Natural killer cell (primary cell): ENCODE measurements around the gene CACNB4. TPM values are rescaled to one million over a fixed set of nuclear protein-coding genes. Genes with fewer than 3 reads are reported as not detected.

Source experiments
- ATAC-seq, 3 donors: fragments of 150-1000 bp in 2 of 3; fragments of 200-7000 bp in 1 of 3; cut with Tn5 transposase; 1 replicate in 1 of 3; 2 replicates in 2 of 3; pipeline ENCODE4 v1.10.0; 2021; ENCODE audit warnings: mild to moderate bottlenecking in 2 of 3, moderate library complexity in 2 of 3
- DNase-seq, 2 donors: peaks; one replicate each; pipeline versions ENCODE4 v3.0.0 to v3.0.0-alpha.2; 2013 to 2021; ENCODE audit warnings: mixed read lengths in 1 of 2
- H3K27ac ChIP-seq: one replicate; pipeline ENCODE4 v1.5.1; 2013; ENCODE audit warnings: mild to moderate bottlenecking, low read length
- H3K27me3 ChIP-seq: one replicate; pipeline ENCODE4 v1.6.1; 2013; ENCODE audit warnings: low read length; ENCODE audit not compliant: control insufficient read depth, insufficient read depth
- H3K36me3 ChIP-seq: one replicate; pipeline ENCODE4 v1.6.1; 2013; ENCODE audit warnings: low read length; ENCODE audit not compliant: control insufficient read depth, insufficient read depth
- H3K4me1 ChIP-seq: one replicate; pipeline ENCODE4 v1.6.1; 2013; ENCODE audit warnings: low read length; ENCODE audit not compliant: control insufficient read depth, insufficient read depth
- H3K4me3 ChIP-seq: one replicate; pipeline ENCODE4 v1.5.1; 2013; ENCODE audit warnings: low read length
- H3K9me3 ChIP-seq: one replicate; pipeline ENCODE4 v1.6.1; 2013; ENCODE audit warnings: low read length; ENCODE audit not compliant: control insufficient read depth, insufficient read depth
- H3K27ac Mint-ChIP-seq, 2 donors: one replicate each; pipeline ENCODE4 v1.8.0; 2022; ENCODE audit warnings: mild to moderate bottlenecking in 2 of 2, mixed read lengths in 2 of 2, moderate library complexity in 1 of 2
- H3K27me3 Mint-ChIP-seq, 2 donors: one replicate each; pipeline ENCODE4 v1.8.0; 2022; ENCODE audit warnings: low read depth in 2 of 2, mixed read lengths in 2 of 2
- H3K36me3 Mint-ChIP-seq: one replicate; pipeline ENCODE4 v1.8.0; 2022; ENCODE audit warnings: mixed read lengths
- H3K4me1 Mint-ChIP-seq, 2 donors: one replicate each; pipeline ENCODE4 v1.8.0; 2022; ENCODE audit warnings: mixed read lengths in 2 of 2
- H3K4me3 Mint-ChIP-seq: one replicate; pipeline ENCODE4 v1.8.0; 2022; ENCODE audit warnings: mild to moderate bottlenecking, moderate library complexity, mixed read lengths
- H3K9me3 Mint-ChIP-seq, 2 donors: one replicate each; pipeline ENCODE4 v1.8.0; 2022; ENCODE audit warnings: mixed read lengths in 2 of 2
- WGBS: methylation state at CpG from one replicate; pipeline ENCODE4 v1.1.7; 2013; ENCODE audit warnings: missing lambda C conversion rate; ENCODE audit not compliant: insufficient coverage; 5-methylcytosine and 5-hydroxymethylcytosine counted together
- intact Hi-C: fragments of 100-400 bp; cut with micrococcal nuclease; formaldehyde crosslinking; loops from one replicate; pipeline ENCODE4 v1.14.2; 2022
- total RNA-seq, 4 donors: library from RNA; stranded (reverse); fragments of 120-200 nt in 1 of 4; gene quantifications; one replicate each; pipeline versions ENCODE4 v1.2.3 to v1.2.4, GENCODE V29; 2013 to 2022
- TF ChIP-seq, protein P1 (sequence below): fragments of 200-600 bp; IDR thresholded peaks from one replicate; pipeline ENCODE4 v1.8.0; 2022; ENCODE audit warnings: antibody characterized with exemption

Gene CACNB4
- total RNA-seq, 3 donors from 2014 or later (not counting 1 experiment from before 2014, with no cell fraction given) = 0.56 to 0.93 (median 0.73) TPM

DNA sequence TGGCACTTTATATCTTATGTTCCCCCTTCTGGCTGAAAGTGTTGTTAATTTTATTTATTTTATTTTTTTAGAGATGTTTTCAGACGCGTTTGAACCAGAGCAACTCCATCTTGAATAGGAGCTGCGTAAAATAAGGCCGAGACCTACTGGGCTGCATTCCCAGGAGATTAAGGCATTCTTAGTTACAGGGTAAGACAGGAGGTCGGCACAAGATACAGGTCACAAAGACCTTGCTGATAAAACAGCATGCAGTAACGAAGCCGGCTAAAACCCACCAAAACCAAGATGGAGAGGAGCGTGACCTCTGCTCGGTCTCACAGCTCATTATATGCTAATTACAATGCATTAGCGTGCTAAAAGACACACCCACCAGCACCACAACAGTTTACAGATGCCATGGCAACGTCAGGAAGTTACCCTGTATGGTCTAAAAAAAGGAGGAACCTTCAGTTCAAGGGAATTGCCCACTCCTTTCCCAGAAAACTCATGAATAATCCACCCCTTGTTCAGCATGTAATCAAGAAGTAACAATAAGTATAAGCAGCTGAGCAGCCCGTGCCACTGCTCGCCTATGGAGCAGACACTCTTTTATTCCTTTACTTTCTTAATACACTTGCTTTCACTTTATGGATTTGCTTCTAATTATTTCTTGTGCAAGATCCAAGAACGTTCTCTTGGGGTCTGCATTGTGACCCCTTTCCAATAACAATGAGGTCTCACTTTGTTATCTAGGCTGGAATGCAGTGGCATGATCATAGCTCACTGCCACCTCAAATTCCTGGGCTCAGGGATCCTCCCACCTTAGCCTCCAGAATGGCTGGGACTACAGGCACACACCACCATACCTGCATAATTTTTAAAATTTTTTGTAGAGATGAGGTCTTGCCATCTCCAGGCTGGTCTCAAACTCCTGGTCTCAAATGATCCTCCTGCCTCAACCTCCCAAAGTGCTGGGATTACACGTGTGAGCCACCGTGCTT lies 55.9 kb downstream of the CACNB4 start:
- H3K36me3 Mint-ChIP-seq = no peaks in the 10 kb centered on the region
- ATAC-seq = peak in 1 of 3 donors; percentile 35

DNA sequence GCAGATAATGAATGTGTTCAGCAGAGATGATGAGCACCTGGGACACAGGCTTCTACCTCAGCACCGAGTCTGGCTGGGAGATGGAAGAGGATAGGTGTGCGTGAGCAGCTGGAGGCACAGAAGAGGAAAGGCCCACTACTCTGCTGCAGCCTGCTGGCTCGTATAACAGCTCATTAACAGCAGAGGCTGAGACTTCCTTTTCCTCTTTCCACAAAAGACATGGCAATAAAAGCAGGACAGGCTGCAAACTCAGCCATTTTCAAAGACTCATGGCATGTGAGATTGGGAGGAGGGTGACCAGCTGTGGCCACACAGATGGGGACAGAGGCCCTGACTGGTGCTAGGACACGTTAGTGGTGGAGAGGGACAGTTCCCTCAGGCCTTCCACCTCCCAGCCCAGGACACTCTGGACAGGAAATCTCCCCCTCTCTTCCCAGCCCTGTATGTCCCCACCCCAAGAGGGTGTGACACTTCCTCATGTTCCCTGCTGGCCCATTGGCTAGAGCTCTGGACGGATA lies 60.3 kb downstream of the CACNB4 start:
- intact Hi-C loops = no loop called here
- peaks cover 0 to 6% of the 10 kb centered on the region in 2 donors for H3K27me3 Mint-ChIP-seq
- no peak overlapping the region for H3K27ac ChIP-seq
- no peak overlapping the region for H3K27ac Mint-ChIP-seq
- DNase-seq (no peak), ATAC-seq (no peak)
- H3K4me1 ChIP-seq = no peaks in the 10 kb centered on the region
- H3K27me3 ChIP-seq = no peaks in the 10 kb centered on the region
- H3K4me3 ChIP-seq = no peak overlapping the region
- H3K4me3 Mint-ChIP-seq = no peak overlapping the region
- WGBS = 57% methylated on average over 4 of the region's 5 CpGs
- H3K36me3 Mint-ChIP-seq = no peaks in the 10 kb centered on the region
- H3K9me3 ChIP-seq = no peaks in the 10 kb centered on the region
- TF ChIP-seq, protein P1, sequence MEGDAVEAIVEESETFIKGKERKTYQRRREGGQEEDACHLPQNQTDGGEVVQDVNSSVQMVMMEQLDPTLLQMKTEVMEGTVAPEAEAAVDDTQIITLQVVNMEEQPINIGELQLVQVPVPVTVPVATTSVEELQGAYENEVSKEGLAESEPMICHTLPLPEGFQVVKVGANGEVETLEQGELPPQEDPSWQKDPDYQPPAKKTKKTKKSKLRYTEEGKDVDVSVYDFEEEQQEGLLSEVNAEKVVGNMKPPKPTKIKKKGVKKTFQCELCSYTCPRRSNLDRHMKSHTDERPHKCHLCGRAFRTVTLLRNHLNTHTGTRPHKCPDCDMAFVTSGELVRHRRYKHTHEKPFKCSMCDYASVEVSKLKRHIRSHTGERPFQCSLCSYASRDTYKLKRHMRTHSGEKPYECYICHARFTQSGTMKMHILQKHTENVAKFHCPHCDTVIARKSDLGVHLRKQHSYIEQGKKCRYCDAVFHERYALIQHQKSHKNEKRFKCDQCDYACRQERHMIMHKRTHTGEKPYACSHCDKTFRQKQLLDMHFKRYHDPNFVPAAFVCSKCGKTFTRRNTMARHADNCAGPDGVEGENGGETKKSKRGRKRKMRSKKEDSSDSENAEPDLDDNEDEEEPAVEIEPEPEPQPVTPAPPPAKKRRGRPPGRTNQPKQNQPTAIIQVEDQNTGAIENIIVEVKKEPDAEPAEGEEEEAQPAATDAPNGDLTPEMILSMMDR = no peak
- no peaks in the 10 kb centered on the region for H3K9me3 Mint-ChIP-seq
- no peaks in the 10 kb centered on the region for H3K4me1 Mint-ChIP-seq
- no peaks in the 10 kb centered on the region for H3K36me3 ChIP-seq

More for the DNA sequence above, 55.9 kb downstream of the CACNB4 start:
- 82% methylated on average over 16 of the region's 16 CpGs for WGBS
- no peaks in the 10 kb centered on the region for H3K36me3 ChIP-seq
- Mint-ChIP-seq H3K4me1 (peaks cover 0 to 5% of the 10 kb centered on the region in 2 donors), H3K27me3 (no peaks in the 10 kb centered on the region), H3K4me3 (no peak overlapping the region), H3K27ac (no peak overlapping the region), H3K9me3 (no peaks in the 10 kb centered on the region)
- H3K4me3 ChIP-seq = no peak overlapping the region
- DNase-seq = no peak
- intact Hi-C loops = no loop called here
- no peaks in the 10 kb centered on the region for H3K9me3 ChIP-seq
- H3K4me1 ChIP-seq = no peaks in the 10 kb centered on the region
- H3K27ac ChIP-seq = no peak overlapping the region
- TF ChIP-seq, protein P1 = no peak
- H3K27me3 ChIP-seq = no peaks in the 10 kb centered on the region

DNA sequence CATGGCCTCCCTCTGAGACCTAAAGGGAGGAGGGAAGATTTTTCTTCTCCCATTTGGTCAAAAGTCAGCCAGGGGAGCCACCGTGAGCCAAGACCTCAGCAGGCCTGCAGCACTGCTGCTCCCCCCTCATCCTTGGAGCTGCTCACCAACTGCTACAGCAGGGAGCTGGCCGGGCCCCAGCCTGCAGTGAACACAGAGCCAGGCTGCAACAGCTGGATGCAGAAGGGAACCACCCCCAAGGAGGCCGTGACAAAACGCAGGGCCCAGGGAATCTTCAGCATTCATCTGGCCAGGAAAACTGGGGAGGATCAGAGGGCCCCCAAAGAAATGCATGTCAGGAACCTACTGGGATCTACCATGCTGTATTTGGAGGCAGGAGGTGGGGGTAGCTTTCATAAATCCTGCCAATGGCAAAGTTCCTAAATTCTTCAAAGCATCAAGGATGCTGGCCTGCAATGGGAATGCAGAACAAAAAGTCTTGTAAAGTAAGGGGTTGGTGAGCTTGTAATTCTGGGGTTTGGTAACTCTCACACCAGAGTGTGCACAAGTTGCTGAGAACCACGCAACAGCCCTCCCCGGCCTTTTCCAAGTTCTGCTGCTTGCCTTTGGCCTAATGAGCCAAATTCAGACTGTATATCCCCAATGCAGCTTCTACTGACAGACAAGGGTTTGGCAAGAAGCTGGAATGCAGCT lies 61.0 kb downstream of the CACNB4 start:
- no peak overlapping the region for H3K27ac Mint-ChIP-seq
- intact Hi-C loops = loop anchor here (1.0 kb wide), 1 partner anchor 597 kb away; no protein-coding TSS in a partner anchor
- ATAC-seq (no peak), DNase-seq (no peak)
- no peaks in the 10 kb centered on the region for H3K4me1 Mint-ChIP-seq
- no peaks in the 10 kb centered on the region for H3K9me3 Mint-ChIP-seq
- no peak overlapping the region for H3K4me3 Mint-ChIP-seq
- H3K27me3 ChIP-seq = no peaks in the 10 kb centered on the region
- no peaks in the 10 kb centered on the region for H3K4me1 ChIP-seq
- WGBS = 85% methylated on average over 6 of the region's 6 CpGs
- H3K9me3 ChIP-seq = no peaks in the 10 kb centered on the region
- TF ChIP-seq, protein P1 = no peak
- no peaks in the 10 kb centered on the region for H3K36me3 Mint-ChIP-seq
- peaks cover 0 to 6% of the 10 kb centered on the region in 2 donors for H3K27me3 Mint-ChIP-seq
- H3K27ac ChIP-seq = no peak overlapping the region
- no peak overlapping the region for H3K4me3 ChIP-seq
- no peaks in the 10 kb centered on the region for H3K36me3 ChIP-seq
